Endothelial cell of umbilical vein (primary cell): ENCODE measurements around the gene PGGT1B.

Experiments
- EZH2 ChIP-seq: IDR thresholded peaks from 2 replicates; pipeline ENCODE4 v1.6.1; 2012; ENCODE audit warnings: borderline replicate concordance, low read depth, mild to moderate bottlenecking, moderate library complexity, low read length, inconsistent platforms; ENCODE audit not compliant: severe bottlenecking
- FOS ChIP-seq: IDR thresholded peaks from 2 replicates; pipeline ENCODE4 v1.6.1; 2011; ENCODE audit warnings: mild to moderate bottlenecking, low read length, moderate library complexity, borderline replicate concordance; ENCODE audit not compliant: insufficient read depth
- TF ChIP-seq, protein P1 (sequence below), 2 donors: IDR thresholded peaks; 1 replicate in 1 of 2; 2 replicates in 1 of 2; pipeline ENCODE4 v1.5.1; 2011; ENCODE audit warnings: low read length in 2 of 2, mild to moderate bottlenecking in 2 of 2, moderate library complexity in 2 of 2, control low read depth in 1 of 2, inconsistent platforms in 1 of 2, low read depth in 1 of 2; ENCODE audit not compliant: insufficient read depth in 1 of 2; ENCODE audit errors: extremely low read depth in 1 of 2
- TF ChIP-seq, protein P2 (sequence below): IDR thresholded peaks from 2 replicates; pipeline ENCODE4 v1.6.1; 2011; ENCODE audit not compliant: insufficient read depth, insufficient read length

- TF ChIP-seq, protein P1, sequence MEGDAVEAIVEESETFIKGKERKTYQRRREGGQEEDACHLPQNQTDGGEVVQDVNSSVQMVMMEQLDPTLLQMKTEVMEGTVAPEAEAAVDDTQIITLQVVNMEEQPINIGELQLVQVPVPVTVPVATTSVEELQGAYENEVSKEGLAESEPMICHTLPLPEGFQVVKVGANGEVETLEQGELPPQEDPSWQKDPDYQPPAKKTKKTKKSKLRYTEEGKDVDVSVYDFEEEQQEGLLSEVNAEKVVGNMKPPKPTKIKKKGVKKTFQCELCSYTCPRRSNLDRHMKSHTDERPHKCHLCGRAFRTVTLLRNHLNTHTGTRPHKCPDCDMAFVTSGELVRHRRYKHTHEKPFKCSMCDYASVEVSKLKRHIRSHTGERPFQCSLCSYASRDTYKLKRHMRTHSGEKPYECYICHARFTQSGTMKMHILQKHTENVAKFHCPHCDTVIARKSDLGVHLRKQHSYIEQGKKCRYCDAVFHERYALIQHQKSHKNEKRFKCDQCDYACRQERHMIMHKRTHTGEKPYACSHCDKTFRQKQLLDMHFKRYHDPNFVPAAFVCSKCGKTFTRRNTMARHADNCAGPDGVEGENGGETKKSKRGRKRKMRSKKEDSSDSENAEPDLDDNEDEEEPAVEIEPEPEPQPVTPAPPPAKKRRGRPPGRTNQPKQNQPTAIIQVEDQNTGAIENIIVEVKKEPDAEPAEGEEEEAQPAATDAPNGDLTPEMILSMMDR (IDR thresholded peaks at IDR 0.05; ENCODE audit: extremely low read depth in 1 of 2, insufficient read depth in 1 of 2, low read depth in 1 of 2, low read length in 2 of 2) = no peak
- TF ChIP-seq EZH2 (no peak), FOS (no peak)
- TF ChIP-seq, protein P2, sequence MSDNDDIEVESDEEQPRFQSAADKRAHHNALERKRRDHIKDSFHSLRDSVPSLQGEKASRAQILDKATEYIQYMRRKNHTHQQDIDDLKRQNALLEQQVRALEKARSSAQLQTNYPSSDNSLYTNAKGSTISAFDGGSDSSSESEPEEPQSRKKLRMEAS = no peak
Observed at GRCh38 chr5:115271295-115272050, 8.8 kb upstream of the PGGT1B start.
